CD1c-positive myeloid dendritic cell (primary cell): ENCODE data around the gene ECHDC1.
A peak's percentile ranks its signal among the peaks of the same experiment; 100 is the strongest.

Source experiments
- DNase-seq: peaks from one replicate; pipeline ENCODE4 v3.0.0-alpha.2; 2016; ENCODE audit errors: extremely low spot score

The ECHDC1 gene

GRCh38 chr6:127289934-127290333 is 53.5 kb downstream of the ECHDC1 start:
- DNase-seq, result no peak

DNA sequence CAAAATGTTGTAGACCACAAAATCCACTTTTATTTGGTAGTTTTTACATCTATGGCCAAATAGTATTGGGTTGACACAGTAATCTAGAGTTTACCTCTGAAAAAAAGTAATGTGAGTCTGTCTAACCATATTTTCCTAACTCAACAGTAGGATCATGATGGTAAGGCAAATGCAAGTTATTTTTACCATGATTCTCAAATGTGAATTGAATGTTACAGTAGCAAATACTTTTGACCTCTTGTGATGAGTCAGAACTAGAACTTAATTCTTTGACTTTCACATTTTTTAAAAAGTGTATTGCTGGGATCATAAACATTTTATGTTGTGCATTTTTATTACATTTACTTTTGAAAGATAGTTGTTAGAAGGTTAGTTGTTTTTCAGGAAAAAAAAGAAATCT is 54.7 kb downstream of the ECHDC1 start:
- DNase-seq, result no peak

- no peak for DNase-seq
Measured at GRCh38 chr6:127282184-127282583, 61.2 kb downstream of the ECHDC1 start.

DNA sequence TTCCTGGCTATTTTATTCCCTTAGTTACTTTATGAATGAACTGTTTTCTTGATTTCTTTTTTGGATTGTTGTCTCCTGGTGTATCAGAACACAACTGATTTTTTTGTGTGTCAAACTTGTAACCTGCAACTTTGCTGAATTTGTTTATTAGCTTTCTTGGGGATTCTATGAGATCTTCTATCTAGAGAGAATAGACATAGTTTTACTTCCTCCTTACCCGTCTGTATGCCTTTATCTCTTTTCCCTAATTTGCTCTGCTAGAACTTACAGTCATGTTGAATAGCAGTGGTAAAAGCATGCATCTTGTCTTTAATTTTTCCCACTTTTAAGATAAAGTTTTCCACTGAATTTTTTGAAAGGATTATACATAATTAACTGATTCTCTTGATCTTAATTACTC is 63.6 kb downstream of the ECHDC1 start:
- DNase-seq, result no peak

- DNase-seq, result no peak
Measured at GRCh38 chr6:127277878-127278843, 65.2 kb downstream of the ECHDC1 start.

- DNase-seq, result no peak
Measured at GRCh38 chr6:127276331-127276730, 67.1 kb downstream of the ECHDC1 start.

- DNase-seq, result no peak
Measured at GRCh38 chr6:127273499-127273898, 69.9 kb downstream of the ECHDC1 start.

GRCh38 chr6:127272576-127272975 is 70.8 kb downstream of the ECHDC1 start:
- peak; percentile 15 for DNase-seq

- DNase-seq, result peak; percentile 22
Measured at GRCh38 chr6:127267646-127268625, 75.5 kb downstream of the ECHDC1 start.

DNA sequence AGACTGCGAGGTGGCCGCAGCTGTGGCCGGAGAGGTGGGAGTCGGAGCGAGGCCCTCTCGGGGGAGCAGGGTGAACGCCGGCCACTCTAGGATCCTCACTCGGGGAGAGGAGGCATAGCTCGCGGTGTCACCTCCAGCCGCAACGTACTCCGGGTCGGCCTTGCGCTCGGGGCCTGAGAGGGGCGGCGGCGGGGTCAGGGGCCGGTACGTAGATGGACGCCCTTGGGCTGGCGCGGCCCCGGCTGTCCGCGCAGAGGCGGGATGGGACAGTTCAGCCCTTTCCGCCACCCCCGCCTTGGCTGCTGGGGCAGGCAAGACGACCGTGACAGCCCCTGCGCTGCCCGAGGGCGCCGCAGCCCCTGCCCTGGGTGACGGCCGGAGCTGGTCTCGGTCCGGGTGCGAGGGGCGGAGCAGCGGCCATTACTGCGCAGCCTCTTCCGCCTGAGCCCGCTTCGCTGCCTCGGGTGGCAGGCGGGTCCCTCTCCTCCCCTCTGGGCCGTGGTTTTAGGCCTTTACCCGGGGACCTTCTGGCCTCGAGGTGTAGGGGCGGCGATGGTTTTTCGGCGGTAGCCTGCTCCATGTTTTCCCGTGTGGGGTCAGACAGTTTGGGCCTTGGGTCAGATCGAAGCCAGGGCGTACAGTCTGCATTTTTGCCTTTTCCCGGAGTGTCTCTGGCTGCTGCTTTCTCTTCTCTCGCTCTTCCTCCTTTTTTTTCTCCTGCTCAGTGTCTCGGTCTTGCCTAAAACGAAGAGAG is 76.3 kb downstream of the ECHDC1 start:
- DNase-seq, result peak; percentile 68

DNA sequence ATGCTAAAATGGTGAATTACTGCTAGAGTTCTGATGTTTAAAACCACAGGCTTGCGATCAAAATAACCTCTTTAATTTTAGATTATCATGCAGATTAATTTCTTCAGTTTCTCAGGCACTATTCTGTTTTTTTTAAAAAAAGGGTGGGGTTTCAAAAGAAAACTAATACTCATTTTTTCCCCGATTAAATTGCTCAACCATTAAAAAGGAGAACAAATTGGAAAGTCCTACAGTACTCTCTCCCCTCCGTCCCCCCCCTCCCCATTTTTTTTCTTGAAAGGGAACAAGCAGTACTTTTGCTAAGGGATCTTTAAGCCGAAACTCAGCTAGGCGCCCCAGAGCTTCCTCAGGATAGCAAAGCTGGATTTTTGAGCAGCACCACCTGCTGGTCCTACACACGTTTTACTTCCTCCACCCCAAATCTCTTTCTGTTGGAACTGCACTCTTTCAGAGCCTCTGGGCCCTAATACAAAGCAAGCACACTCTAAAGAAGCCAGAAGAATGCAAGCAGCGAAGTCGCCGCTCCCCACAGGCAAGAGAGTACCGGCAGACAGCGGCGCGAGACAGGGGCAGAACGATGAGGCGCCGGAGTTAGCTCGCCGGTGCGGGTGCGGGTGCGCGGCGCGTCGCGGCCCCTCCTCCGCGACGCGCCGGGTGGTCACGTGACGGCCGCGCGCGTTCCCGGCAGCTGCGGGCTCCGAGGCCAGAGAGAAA is 77.1 kb downstream of the ECHDC1 start, which contains the start of gene RNF146:
TSS of gene RNF146 (plus strand) at position 687 of the 714 bp plus-strand sequence. CDS start 13,475 bp downstream, outside the sequence.
- DNase-seq, result peak; percentile 88

GRCh38 chr6:127263481-127263880 is 79.9 kb downstream of the ECHDC1 start:
- no peak for DNase-seq

DNA sequence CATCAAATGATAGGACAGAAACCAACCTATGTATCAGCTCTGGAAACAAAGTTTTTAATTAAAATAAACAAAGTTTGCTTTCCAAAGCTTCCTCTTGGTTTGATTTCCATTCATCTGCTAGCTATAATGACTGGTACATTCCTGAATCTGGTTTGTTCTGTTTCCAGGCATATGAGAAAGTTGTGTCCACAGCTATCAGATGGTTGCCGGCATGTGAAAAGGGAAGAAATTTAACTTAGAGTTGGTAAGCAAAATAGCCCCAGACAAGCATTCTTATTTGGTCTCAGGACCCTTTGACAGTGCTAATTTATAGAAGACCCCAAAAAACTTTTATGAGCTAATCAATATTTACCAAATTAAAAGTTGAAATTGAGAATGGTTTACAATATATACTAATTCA is 80.5 kb downstream of the ECHDC1 start:
- DNase-seq, result no peak

GRCh38 chr6:127255286-127255685 is 88.1 kb downstream of the ECHDC1 start:
- no peak for DNase-seq

DNA sequence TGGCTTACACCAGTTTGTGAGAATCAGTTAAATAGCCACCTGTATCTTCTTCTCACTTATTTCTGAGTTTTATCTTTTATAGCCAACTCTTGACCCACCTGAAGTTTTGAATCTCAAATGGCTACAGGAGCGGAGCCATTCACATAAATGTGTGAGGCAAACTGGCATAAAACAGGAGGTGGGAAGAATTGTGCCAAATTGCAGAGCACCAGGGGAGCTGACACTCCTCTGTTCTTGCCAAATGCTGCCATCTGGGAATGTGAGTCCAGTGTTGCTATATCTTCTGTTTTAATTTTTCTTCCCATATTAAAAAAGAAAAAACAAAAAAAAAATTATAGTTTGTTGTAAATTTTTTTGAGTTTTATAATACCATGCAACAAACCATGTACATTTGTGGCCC is 93.8 kb downstream of the ECHDC1 start:
- DNase-seq, result no peak

DNA sequence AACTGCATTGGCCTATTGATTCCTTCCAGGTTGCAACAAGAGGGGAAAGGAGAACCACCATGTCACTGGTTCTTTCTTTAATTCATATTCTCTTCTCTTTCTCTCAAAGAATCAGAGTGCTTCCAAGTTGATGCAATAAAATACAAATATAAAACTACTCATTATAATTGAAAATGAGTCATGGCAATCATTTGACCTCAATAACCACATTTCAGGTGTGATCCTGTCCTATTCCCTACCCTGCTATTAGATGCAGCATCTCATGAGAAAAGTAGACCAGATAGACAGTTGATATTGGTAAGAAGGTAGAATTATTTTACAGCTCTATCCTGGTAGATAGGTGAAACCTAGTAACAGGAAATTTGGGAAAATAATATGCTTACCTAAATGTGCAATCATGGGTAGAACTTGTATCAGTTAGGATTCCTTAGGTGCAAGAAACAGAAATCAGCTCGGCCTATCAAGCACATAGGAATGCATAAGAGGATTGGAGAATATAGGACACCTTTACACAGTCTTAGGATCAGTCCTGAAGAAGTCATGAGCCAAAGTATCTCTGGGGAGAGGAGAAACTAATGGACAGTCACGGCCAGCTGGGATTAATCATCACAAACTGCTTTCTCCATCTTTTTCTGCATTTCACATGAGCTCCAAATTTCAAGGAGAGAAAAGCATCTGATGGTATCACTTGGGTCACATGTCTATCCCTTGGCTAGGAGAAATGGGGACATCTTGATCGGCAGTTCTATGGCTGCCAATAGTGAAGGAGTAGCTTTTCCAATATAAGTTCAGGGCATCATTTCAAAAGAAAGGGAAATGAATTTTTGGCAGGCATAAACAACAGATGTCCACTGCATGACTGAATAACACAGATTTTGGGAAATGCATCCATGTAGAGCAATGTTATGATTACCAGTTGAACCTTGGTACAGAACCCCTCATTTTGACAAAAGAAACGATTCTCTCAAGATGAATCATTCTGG is 96.0 kb downstream of the ECHDC1 start:
- DNase-seq, result no peak

DNA sequence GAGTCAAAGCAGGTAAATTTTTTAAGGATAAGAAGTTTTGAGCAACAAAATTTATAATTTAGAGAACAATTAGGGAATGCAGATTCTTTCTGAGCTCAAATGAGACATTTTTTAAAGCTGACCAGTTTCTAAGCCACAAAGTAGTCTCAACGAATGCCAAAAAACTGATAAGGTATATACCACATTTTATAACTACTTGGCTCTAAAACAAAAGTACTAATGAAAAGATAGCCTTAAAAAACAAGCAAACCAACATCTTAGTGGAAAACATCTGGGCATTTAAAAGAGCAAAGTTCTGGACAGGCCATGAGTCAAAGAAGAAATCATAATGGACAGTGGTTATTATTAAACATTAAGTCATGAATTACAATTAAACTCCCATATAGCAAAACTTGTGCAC is 99.9 kb downstream of the ECHDC1 start:
- no peak for DNase-seq
